Parathyroid adenoma (tissue), 2 donors: ENCODE data around the gene CHURC1.

Experiments used
- H2AFZ ChIP-seq: fragments of 300-600 bp; sonication (generic); one replicate; pipeline ENCODE4 v1.7.0; 2017; ENCODE audit warnings: antibody characterized with exemption, mild to moderate bottlenecking
- H3K27ac ChIP-seq: fragments of 300-600 bp; sonication (generic); one replicate; pipeline ENCODE4 v1.7.0; 2017
- H3K27me3 ChIP-seq: fragments of 300-600 bp; sonication (generic); one replicate; pipeline ENCODE4 v1.7.0; 2017; ENCODE audit warnings: low read length; ENCODE audit not compliant: control insufficient read depth, insufficient read depth
- H3K36me3 ChIP-seq: fragments of 300-600 bp; sonication (generic); one replicate; pipeline ENCODE4 v1.7.0; 2017; ENCODE audit warnings: low read length; ENCODE audit not compliant: control insufficient read depth, insufficient read depth
- H3K4me1 ChIP-seq: fragments of 300-600 bp; sonication (generic); one replicate; pipeline ENCODE4 v1.7.0; 2017; ENCODE audit warnings: control low read depth
- H3K4me2 ChIP-seq: fragments of 300-600 bp; sonication (generic); one replicate; pipeline ENCODE4 v1.7.0; 2017; ENCODE audit warnings: low read length
- H3K4me3 ChIP-seq: fragments of 300-600 bp; sonication (generic); one replicate; pipeline ENCODE4 v1.7.0; 2017; ENCODE audit warnings: low read depth, low read length
- H3K79me2 ChIP-seq: fragments of 300-600 bp; sonication (generic); one replicate; pipeline ENCODE4 v1.7.0; 2017; ENCODE audit warnings: control low read depth
- H3K9ac ChIP-seq: fragments of 300-600 bp; sonication (generic); one replicate; pipeline ENCODE4 v1.7.0; 2017; ENCODE audit warnings: mild to moderate bottlenecking
- H3K9me3 ChIP-seq: fragments of 300-600 bp; sonication (generic); one replicate; pipeline ENCODE4 v1.7.0; 2017; ENCODE audit warnings: low read length; ENCODE audit not compliant: control insufficient read depth
- CTCF ChIP-seq: fragments of 300-600 bp; sonication (generic); IDR thresholded peaks from one replicate; pipeline ENCODE4 v1.7.0; 2017; ENCODE audit warnings: antibody characterized with exemption, mild to moderate bottlenecking
- donor health status: primary hyperparathyroidism.

The CHURC1 gene

GRCh38 chr14:64940336-64940910 is 26.2 kb downstream of the CHURC1 start:
- no peak for TF ChIP-seq CTCF
- Histone ChIP-seq H3K79me2 (peaks cover 9% of the 10 kb centered on the region), H3K4me1 (peaks cover 42% of the 10 kb centered on the region), H3K9ac (no peak overlapping the region), H3K4me3 (no peak overlapping the region), H2AFZ (no peak overlapping the region), H3K9me3 (no peaks in the 10 kb centered on the region), H3K36me3 (no peaks in the 10 kb centered on the region), H3K27ac (no peak overlapping the region), H3K27me3 (no peaks in the 10 kb centered on the region), H3K4me2 (no peak overlapping the region)

GRCh38 chr14:64942531-64943111 is 28.4 kb downstream of the CHURC1 start, which contains the start of gene GPX2:
Gene GPX2 (minus strand): TSS chr14:64942745. CDS start chr14:64942726, 19 bp downstream.
- H3K27ac ChIP-seq: no peak within 1 kb of the TSS
- peaks cover 22% of the 10 kb centered on the region for H3K4me1 ChIP-seq

GRCh38 chr14:64943556-64943955 is 29.3 kb downstream of the CHURC1 start:
- H3K4me3 ChIP-seq: no peak overlapping the region
- no peak overlapping the region for H3K27ac ChIP-seq
- H2AFZ ChIP-seq: no peak overlapping the region
- H3K79me2 ChIP-seq: peaks cover 9% of the 10 kb centered on the region
- H3K36me3 ChIP-seq: no peaks in the 10 kb centered on the region
- H3K4me2 ChIP-seq: no peak overlapping the region
- H3K9me3 ChIP-seq: no peaks in the 10 kb centered on the region
- peaks cover 12% of the 10 kb centered on the region for H3K4me1 ChIP-seq
- TF ChIP-seq CTCF: no peak
- H3K9ac ChIP-seq: no peak overlapping the region
- no peaks in the 10 kb centered on the region for H3K27me3 ChIP-seq

More at GRCh38 chr14:64942531-64943111, 28.4 kb downstream of the CHURC1 start, which contains the start of gene GPX2:
- Histone ChIP-seq H3K4me2 (no peak within 1 kb of the TSS), H3K27me3 (no peaks in the 10 kb centered on the region), H2AFZ (no peak within 1 kb of the TSS), H3K4me3 (no peak within 1 kb of the TSS), H3K79me2 (peaks cover 9% of the 10 kb centered on the region), H3K9me3 (no peaks in the 10 kb centered on the region), H3K9ac (no peak within 1 kb of the TSS), H3K36me3 (no peaks in the 10 kb centered on the region)
- no peak for TF ChIP-seq CTCF

- Histone ChIP-seq H3K9me3 (no peaks in the 10 kb centered on the region), H3K36me3 (no peaks in the 10 kb centered on the region), H3K27me3 (no peaks in the 10 kb centered on the region), H3K4me1 (peaks cover 7% of the 10 kb centered on the region), H3K79me2 (peaks cover 9% of the 10 kb centered on the region), H3K4me2 (no peak overlapping the region), H2AFZ (no peak overlapping the region), H3K27ac (no peak overlapping the region), H3K4me3 (no peak overlapping the region), H3K9ac (no peak overlapping the region)
- TF ChIP-seq CTCF: no peak
Observed at GRCh38 chr14:64944041-64944440, 29.8 kb downstream of the CHURC1 start.

GRCh38 chr14:64944861-64945260 is 30.6 kb downstream of the CHURC1 start:
- peaks cover 11% of the 10 kb centered on the region for H3K79me2 ChIP-seq
- no peak overlapping the region for H3K4me2 ChIP-seq
- H3K9ac ChIP-seq: no peak overlapping the region
- no peak overlapping the region for H3K4me3 ChIP-seq
- no peak overlapping the region for H3K27ac ChIP-seq
- TF ChIP-seq CTCF: no peak
- peaks cover 4% of the 10 kb centered on the region for H3K4me1 ChIP-seq
- H3K9me3 ChIP-seq: no peaks in the 10 kb centered on the region
- no peaks in the 10 kb centered on the region for H3K36me3 ChIP-seq
- no peaks in the 10 kb centered on the region for H3K27me3 ChIP-seq
- no peak overlapping the region for H2AFZ ChIP-seq
